ENCODE data around the gene CYB561. TPM values are rescaled to one million over a fixed set of nuclear protein-coding genes. Genes with fewer than 3 reads are reported as not detected.
A peak's percentile ranks its signal among the peaks of the same experiment; 100 is the strongest.

CYB561 gene
- total and polyA plus RNA-seq, 2 experiments from 2014 or later: 7.4 to 21.5 TPM

DNA sequence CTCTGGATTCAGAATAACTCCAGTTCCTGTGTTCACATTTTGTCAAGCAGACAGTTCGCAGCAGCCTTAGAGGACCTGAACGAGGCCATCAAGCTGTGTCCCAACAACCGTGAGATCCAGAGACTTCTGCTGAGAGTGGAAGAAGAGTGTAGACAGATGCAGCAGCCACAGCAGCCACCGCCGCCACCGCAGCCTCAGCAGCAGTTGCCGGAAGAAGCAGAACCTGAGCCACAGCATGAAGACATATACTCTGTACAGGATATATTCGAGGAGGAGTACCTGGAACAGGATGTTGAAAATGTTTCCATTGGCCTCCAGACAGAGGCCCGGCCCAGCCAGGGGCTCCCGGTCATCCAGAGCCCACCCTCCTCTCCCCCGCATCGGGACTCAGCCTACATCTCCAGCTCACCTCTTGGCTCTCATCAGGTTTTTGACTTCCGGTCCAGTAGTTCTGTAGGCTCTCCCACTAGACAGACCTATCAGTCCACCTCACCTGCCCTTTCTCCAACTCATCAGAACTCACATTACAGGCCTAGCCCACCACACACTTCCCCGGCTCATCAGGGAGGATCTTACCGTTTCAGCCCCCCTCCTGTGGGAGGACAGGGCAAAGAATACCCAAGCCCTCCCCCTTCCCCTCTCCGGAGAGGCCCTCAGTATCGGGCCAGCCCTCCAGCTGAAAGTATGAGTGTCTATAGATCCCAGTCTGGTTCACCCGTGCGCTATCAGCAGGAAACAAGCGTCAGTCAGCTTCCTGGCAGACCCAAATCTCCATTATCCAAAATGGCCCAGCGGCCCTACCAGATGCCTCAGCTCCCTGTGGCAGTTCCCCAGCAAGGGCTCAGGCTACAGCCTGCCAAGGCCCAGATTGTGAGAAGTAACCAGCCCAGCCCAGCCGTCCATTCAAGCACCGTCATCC lies 25.9 kb downstream of the CYB561 start:
- peaks cover 62% of the 10 kb centered on the region for H3K36me3 ChIP-seq
- peak in 1 of 2 donors; percentile 38 for DNase-seq (ENCODE audit: low read depth in 1 of 2, low spot score in 1 of 2)
- H3K4me1 ChIP-seq (ENCODE audit: low read depth): no peaks in the 10 kb centered on the region
- no peaks in the 10 kb centered on the region for H3K27me3 ChIP-seq
- H3K27ac ChIP-seq: peak overlapping the region; percentile 57
- no peaks in the 10 kb centered on the region for H3K9me3 ChIP-seq (ENCODE audit: low read depth)
- TF ChIP-seq, protein P1, sequence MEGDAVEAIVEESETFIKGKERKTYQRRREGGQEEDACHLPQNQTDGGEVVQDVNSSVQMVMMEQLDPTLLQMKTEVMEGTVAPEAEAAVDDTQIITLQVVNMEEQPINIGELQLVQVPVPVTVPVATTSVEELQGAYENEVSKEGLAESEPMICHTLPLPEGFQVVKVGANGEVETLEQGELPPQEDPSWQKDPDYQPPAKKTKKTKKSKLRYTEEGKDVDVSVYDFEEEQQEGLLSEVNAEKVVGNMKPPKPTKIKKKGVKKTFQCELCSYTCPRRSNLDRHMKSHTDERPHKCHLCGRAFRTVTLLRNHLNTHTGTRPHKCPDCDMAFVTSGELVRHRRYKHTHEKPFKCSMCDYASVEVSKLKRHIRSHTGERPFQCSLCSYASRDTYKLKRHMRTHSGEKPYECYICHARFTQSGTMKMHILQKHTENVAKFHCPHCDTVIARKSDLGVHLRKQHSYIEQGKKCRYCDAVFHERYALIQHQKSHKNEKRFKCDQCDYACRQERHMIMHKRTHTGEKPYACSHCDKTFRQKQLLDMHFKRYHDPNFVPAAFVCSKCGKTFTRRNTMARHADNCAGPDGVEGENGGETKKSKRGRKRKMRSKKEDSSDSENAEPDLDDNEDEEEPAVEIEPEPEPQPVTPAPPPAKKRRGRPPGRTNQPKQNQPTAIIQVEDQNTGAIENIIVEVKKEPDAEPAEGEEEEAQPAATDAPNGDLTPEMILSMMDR (IDR thresholded peaks at IDR 0.05; ENCODE audit: low read depth, low read length): no peak
- H3K4me3 ChIP-seq: no peak overlapping the region

DNA sequence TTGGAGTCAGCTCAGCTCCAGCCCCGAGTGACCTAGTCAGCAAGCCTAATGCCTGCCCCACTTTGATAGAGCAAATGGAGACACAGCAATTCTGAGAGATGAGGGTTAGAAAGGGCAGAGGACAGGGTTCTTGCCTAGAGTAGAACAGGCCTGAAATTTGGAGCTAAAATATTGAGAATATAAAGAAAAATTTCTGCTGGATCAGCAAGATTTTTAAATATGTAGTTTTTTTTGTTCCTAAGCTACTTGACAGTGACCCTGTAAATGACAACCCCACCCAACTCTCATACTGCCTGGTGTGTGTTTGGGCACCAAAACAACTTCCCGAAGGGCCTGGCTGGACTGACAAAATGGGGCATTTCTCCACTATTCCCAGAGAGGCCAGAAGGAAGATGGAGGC lies 26.7 kb downstream of the CYB561 start:
- no peak for DNase-seq (ENCODE audit: low read depth in 1 of 2, low spot score in 1 of 2)
- Histone ChIP-seq H3K4me3 (no peak overlapping the region), H3K27ac (peak overlapping the region; percentile 57), H3K27me3 (no peaks in the 10 kb centered on the region), H3K36me3 (peaks cover 70% of the 10 kb centered on the region), H3K4me1 (ENCODE audit: low read depth) (no peaks in the 10 kb centered on the region), H3K9me3 (ENCODE audit: low read depth) (no peaks in the 10 kb centered on the region)
- TF ChIP-seq, protein P1 (IDR thresholded peaks at IDR 0.05; ENCODE audit: low read depth, low read length): no peak

DNA sequence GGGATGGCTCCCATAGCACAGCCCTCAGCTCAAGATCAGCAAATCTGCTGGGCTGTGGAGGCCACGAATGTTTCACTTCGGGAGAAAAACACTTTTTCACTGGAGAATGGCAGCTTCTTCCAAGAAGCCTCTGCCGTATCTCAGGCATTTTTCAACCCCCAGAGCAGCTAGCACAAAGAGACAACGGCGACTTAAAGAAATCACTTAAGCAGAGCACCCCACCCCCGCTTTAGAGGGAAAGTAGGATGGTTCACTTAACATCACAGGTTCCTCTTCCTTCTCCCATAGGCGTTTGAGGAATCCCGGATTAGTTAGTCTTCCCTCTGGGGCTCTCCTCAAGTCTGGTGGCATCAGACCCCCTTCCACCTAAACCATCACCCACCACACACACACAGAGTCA lies 27.6 kb downstream of the CYB561 start:
- DNase-seq (ENCODE audit: low read depth in 1 of 2, low spot score in 1 of 2): no peak
- H3K27ac ChIP-seq: peak overlapping the region; percentile 43
- TF ChIP-seq, protein P1 (IDR thresholded peaks at IDR 0.05; ENCODE audit: low read depth, low read length): no peak
- H3K9me3 ChIP-seq (ENCODE audit: low read depth): no peaks in the 10 kb centered on the region
- H3K36me3 ChIP-seq: peaks cover 79% of the 10 kb centered on the region
- no peaks in the 10 kb centered on the region for H3K4me1 ChIP-seq (ENCODE audit: low read depth)
- no peak overlapping the region for H3K4me3 ChIP-seq
- no peaks in the 10 kb centered on the region for H3K27me3 ChIP-seq

DNA sequence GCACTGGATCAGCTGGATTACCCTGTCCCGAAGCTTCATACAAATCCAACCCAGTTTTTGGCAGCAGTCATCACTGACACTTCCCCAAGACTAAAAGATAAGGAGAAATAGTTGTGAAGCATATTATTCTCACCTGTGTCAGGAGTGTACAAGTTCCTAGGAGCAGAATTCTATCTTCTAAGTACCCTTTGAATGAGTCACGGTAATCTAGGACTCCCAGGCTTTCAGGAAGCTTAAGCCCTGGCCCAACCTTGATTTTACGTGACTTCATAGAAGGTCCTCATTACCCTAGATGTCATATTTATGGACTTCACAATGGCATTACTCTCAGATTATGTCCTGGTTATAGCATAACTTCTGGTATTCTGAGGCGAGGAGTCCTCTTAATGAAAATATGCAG lies 31.9 kb downstream of the CYB561 start:
- no peak overlapping the region for H3K27ac ChIP-seq
- H3K27me3 ChIP-seq: no peaks in the 10 kb centered on the region
- no peaks in the 10 kb centered on the region for H3K4me1 ChIP-seq (ENCODE audit: low read depth)
- no peak for DNase-seq (ENCODE audit: low read depth in 1 of 2, low spot score in 1 of 2)
- no peak overlapping the region for H3K4me3 ChIP-seq
- H3K36me3 ChIP-seq: peaks cover 89% of the 10 kb centered on the region
- H3K9me3 ChIP-seq (ENCODE audit: low read depth): no peaks in the 10 kb centered on the region
- TF ChIP-seq, protein P1 (IDR thresholded peaks at IDR 0.05; ENCODE audit: low read depth, low read length): no peak

DNA sequence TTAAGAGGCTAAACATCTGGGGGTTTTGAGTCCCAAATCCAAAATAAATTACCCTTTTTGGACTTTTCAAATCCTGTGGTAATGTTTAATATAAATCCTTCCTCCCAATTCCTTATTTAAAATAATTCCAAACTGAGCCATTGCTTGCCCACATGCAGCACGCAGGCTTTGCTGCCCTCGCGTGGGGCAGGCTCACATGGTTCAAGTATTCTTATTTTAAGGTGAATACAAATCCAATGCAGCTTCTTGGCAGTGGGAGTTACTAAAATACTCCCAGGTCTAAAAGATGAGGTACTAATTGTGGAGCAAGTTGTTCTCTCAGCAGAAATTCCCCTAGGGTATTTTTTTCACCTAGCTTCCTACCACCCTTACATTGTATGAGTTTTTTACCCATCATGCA lies 33.0 kb downstream of the CYB561 start:
- H3K27ac ChIP-seq: no peak overlapping the region
- peaks cover 89% of the 10 kb centered on the region for H3K36me3 ChIP-seq
- DNase-seq (ENCODE audit: low read depth in 1 of 2, low spot score in 1 of 2): no peak

More for the DNA sequence above, 33.0 kb downstream of the CYB561 start:
- Histone ChIP-seq H3K4me1 (ENCODE audit: low read depth) (peaks cover 3% of the 10 kb centered on the region), H3K27me3 (no peaks in the 10 kb centered on the region), H3K4me3 (no peak overlapping the region), H3K9me3 (ENCODE audit: low read depth) (no peaks in the 10 kb centered on the region)
- TF ChIP-seq, protein P1 (IDR thresholded peaks at IDR 0.05; ENCODE audit: low read depth, low read length): no peak

Measured in cardiac muscle cell (in vitro differentiated cells and primary cell).